Measurements from ENCODE around the gene APAF1.

- no peak for TF ChIP-seq ZNF510 (CRISPR knock-in tag; IDR thresholded peaks at IDR 0.05; ENCODE audit: low read depth)
- no peak for TF ChIP-seq ZNF143 (CRISPR knock-in tag; IDR thresholded peaks at IDR 0.05)
- no peak for TF ChIP-seq FOXJ3 (CRISPR knock-in tag; IDR thresholded peaks at IDR 0.05; ENCODE audit: borderline replicate concordance)
- no peak for TF ChIP-seq HOXA3 (CRISPR knock-in tag; IDR thresholded peaks at IDR 0.05)
- TF ChIP-seq, protein P1, sequence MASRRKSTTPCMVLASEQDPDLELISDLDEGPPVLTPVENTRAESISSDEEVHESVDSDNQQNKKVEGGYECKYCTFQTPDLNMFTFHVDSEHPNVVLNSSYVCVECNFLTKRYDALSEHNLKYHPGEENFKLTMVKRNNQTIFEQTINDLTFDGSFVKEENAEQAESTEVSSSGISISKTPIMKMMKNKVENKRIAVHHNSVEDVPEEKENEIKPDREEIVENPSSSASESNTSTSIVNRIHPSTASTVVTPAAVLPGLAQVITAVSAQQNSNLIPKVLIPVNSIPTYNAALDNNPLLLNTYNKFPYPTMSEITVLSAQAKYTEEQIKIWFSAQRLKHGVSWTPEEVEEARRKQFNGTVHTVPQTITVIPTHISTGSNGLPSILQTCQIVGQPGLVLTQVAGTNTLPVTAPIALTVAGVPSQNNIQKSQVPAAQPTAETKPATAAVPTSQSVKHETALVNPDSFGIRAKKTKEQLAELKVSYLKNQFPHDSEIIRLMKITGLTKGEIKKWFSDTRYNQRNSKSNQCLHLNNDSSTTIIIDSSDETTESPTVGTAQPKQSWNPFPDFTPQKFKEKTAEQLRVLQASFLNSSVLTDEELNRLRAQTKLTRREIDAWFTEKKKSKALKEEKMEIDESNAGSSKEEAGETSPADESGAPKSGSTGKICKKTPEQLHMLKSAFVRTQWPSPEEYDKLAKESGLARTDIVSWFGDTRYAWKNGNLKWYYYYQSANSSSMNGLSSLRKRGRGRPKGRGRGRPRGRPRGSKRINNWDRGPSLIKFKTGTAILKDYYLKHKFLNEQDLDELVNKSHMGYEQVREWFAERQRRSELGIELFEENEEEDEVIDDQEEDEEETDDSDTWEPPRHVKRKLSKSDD (CRISPR knock-in tag; IDR thresholded peaks at IDR 0.05; ENCODE audit: low read depth) = no peak
- TF ChIP-seq ZNF24 (IDR thresholded peaks at IDR 0.05) = no peak
- TF ChIP-seq, protein P2, sequence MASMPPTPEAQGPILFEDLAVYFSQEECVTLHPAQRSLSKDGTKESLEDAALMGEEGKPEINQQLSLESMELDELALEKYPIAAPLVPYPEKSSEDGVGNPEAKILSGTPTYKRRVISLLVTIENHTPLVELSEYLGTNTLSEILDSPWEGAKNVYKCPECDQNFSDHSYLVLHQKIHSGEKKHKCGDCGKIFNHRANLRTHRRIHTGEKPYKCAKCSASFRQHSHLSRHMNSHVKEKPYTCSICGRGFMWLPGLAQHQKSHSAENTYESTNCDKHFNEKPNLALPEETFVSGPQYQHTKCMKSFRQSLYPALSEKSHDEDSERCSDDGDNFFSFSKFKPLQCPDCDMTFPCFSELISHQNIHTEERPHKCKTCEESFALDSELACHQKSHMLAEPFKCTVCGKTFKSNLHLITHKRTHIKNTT (CRISPR knock-in tag; IDR thresholded peaks at IDR 0.05) = no peak
- TF ChIP-seq, protein P3, sequence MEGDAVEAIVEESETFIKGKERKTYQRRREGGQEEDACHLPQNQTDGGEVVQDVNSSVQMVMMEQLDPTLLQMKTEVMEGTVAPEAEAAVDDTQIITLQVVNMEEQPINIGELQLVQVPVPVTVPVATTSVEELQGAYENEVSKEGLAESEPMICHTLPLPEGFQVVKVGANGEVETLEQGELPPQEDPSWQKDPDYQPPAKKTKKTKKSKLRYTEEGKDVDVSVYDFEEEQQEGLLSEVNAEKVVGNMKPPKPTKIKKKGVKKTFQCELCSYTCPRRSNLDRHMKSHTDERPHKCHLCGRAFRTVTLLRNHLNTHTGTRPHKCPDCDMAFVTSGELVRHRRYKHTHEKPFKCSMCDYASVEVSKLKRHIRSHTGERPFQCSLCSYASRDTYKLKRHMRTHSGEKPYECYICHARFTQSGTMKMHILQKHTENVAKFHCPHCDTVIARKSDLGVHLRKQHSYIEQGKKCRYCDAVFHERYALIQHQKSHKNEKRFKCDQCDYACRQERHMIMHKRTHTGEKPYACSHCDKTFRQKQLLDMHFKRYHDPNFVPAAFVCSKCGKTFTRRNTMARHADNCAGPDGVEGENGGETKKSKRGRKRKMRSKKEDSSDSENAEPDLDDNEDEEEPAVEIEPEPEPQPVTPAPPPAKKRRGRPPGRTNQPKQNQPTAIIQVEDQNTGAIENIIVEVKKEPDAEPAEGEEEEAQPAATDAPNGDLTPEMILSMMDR (CRISPR knock-in tag; IDR thresholded peaks at IDR 0.05) = no peak
- TF ChIP-seq RAD21 (CRISPR knock-in tag; IDR thresholded peaks at IDR 0.05) = no peak
- no peak for TF ChIP-seq TCF12 (IDR thresholded peaks at IDR 0.05)
- TF ChIP-seq TCF12 (CRISPR knock-in tag; IDR thresholded peaks at IDR 0.05) = no peak
- TF ChIP-seq ZBTB37 (CRISPR knock-in tag; IDR thresholded peaks at IDR 0.05) = no peak
- TF ChIP-seq EZH2 (conservative IDR thresholded peaks at IDR 0.05; ENCODE audit: low read depth, low read length) = no peak
- TF ChIP-seq CBFB (CRISPR knock-in tag; IDR thresholded peaks at IDR 0.05) = no peak
- no peak for TF ChIP-seq NFRKB (IDR thresholded peaks at IDR 0.05)
Observed at GRCh38 chr12:98738002-98738401, 92.9 kb downstream of the APAF1 start.
